ENCODE data around the gene IFRD1. TPM values are rescaled to one million over a fixed set of nuclear protein-coding genes. Genes with fewer than 3 reads are reported as not detected.

IFRD1 gene
- total and polyA plus RNA-seq, 2 experiments from 2014 or later: 69.9 to 114 TPM

- Histone ChIP-seq H4K20me1 (ENCODE audit: insufficient read depth, poor library complexity, severe bottlenecking) (no peaks in the 10 kb centered on the region), H3K79me2 (no peaks in the 10 kb centered on the region), H3K36me3 (replicated peaks; ENCODE audit: insufficient read depth, low read depth) (no peaks in the 10 kb centered on the region), H3K4me3 (no peak overlapping the region), H2AFZ (no peak overlapping the region), H3K27me3 (no peaks in the 10 kb centered on the region), H3K4me2 (no peak overlapping the region), H3K9me2 (replicated peaks; ENCODE audit: insufficient read depth) (no peaks in the 10 kb centered on the region), H3K9me3 (ENCODE audit: low read depth) (no peaks in the 10 kb centered on the region), H3K27ac (no peak overlapping the region), H3K4me1 (ENCODE audit: insufficient read depth) (no peaks in the 10 kb centered on the region)
- WGBS (ENCODE audit: low lambda C conversion rate, missing lambda C conversion rate): 96% methylated on average over 1 of the region's 1 CpG
- TF ChIP-seq EZH2 (IDR thresholded peaks at IDR 0.05; ENCODE audit: borderline replicate concordance) (no peak), CTCF (IDR thresholded peaks at IDR 0.05; ENCODE audit: poor library complexity) (no peak), EZH2phosphoT487 (IDR thresholded peaks at IDR 0.05; ENCODE audit: low read depth, severe bottlenecking, unreplicated experiment) (no peak)
- no peak for DNase-seq (ENCODE audit: low spot score)
Measured at GRCh38 chr7:112407261-112407660, 43.0 kb upstream of the IFRD1 start.

- DNase-seq (ENCODE audit: low spot score): no peak
- WGBS (ENCODE audit: low lambda C conversion rate, missing lambda C conversion rate): 61% methylated on average over 1 of the region's 1 CpG
- no peak for TF ChIP-seq CTCF (IDR thresholded peaks at IDR 0.05; ENCODE audit: poor library complexity)
- no peak for TF ChIP-seq EZH2phosphoT487 (IDR thresholded peaks at IDR 0.05; ENCODE audit: low read depth, severe bottlenecking, unreplicated experiment)
- no peak for TF ChIP-seq EZH2 (IDR thresholded peaks at IDR 0.05; ENCODE audit: borderline replicate concordance)
- H3K79me2 ChIP-seq: no peaks in the 10 kb centered on the region
- H3K9me3 ChIP-seq (ENCODE audit: low read depth): no peaks in the 10 kb centered on the region
- no peaks in the 10 kb centered on the region for H3K4me1 ChIP-seq (ENCODE audit: insufficient read depth)
- H3K27ac ChIP-seq: no peak overlapping the region
- H3K4me3 ChIP-seq: no peak overlapping the region
- H2AFZ ChIP-seq: no peak overlapping the region
- no peak overlapping the region for H3K4me2 ChIP-seq
- H3K9me2 ChIP-seq (replicated peaks; ENCODE audit: insufficient read depth): no peaks in the 10 kb centered on the region
- H4K20me1 ChIP-seq (ENCODE audit: insufficient read depth, poor library complexity, severe bottlenecking): no peaks in the 10 kb centered on the region
- H3K36me3 ChIP-seq (replicated peaks; ENCODE audit: insufficient read depth, low read depth): no peaks in the 10 kb centered on the region
- H3K27me3 ChIP-seq: no peaks in the 10 kb centered on the region
Measured at GRCh38 chr7:112410092-112410491, 40.2 kb upstream of the IFRD1 start.

- WGBS (ENCODE audit: low lambda C conversion rate, missing lambda C conversion rate): 66% methylated on average over 7 of the region's 7 CpGs
- no peaks in the 10 kb centered on the region for H3K79me2 ChIP-seq
- peak; percentile 58 for DNase-seq (ENCODE audit: low spot score)
- no peak overlapping the region for H3K4me2 ChIP-seq
- TF ChIP-seq EZH2 (IDR thresholded peaks at IDR 0.05; ENCODE audit: borderline replicate concordance) (no peak), CTCF (IDR thresholded peaks at IDR 0.05; ENCODE audit: poor library complexity) (peak; percentile 79)
- H3K27ac ChIP-seq: no peak overlapping the region
- no peak overlapping the region for H2AFZ ChIP-seq
- no peaks in the 10 kb centered on the region for H3K9me3 ChIP-seq (ENCODE audit: low read depth)
- H3K4me1 ChIP-seq (ENCODE audit: insufficient read depth): no peaks in the 10 kb centered on the region
- H3K36me3 ChIP-seq (replicated peaks; ENCODE audit: insufficient read depth, low read depth): no peaks in the 10 kb centered on the region
- H4K20me1 ChIP-seq (ENCODE audit: insufficient read depth, poor library complexity, severe bottlenecking): no peaks in the 10 kb centered on the region
- H3K27me3 ChIP-seq: no peaks in the 10 kb centered on the region
- no peak overlapping the region for H3K4me3 ChIP-seq
- no peaks in the 10 kb centered on the region for H3K9me2 ChIP-seq (replicated peaks; ENCODE audit: insufficient read depth)
Measured at GRCh38 chr7:112411186-112411795, 39.0 kb upstream of the IFRD1 start.

All from hepatocyte (in vitro differentiated cells).